Nephron progenitor cell (in vitro differentiated cells): Measurements from ENCODE around the gene PIAS2.
"Not testable (repeated sequence)": the region's sequence is repeated elsewhere in the genome, so short reads cannot be mapped to it uniquely, and the experiment has no call there.

Source experiments
- DNase-seq: peaks from one replicate; pipeline ENCODE4 v3.0.0; 2021
- H3K27ac Mint-ChIP-seq: 2 replicates; pipeline ENCODE4 v1.8.0; 2021; ENCODE audit warnings: mild to moderate bottlenecking, moderate library complexity, mixed read lengths
- H3K27me3 Mint-ChIP-seq: 2 replicates; pipeline ENCODE4 v1.8.0; 2021; ENCODE audit warnings: mild to moderate bottlenecking, low read depth, mixed read lengths; ENCODE audit not compliant: poor library complexity
- H3K36me3 Mint-ChIP-seq: 2 replicates; pipeline ENCODE4 v1.8.0; 2021; ENCODE audit warnings: low read depth, mixed read lengths
- H3K4me1 Mint-ChIP-seq: 2 replicates; pipeline ENCODE4 v1.8.0; 2021; ENCODE audit warnings: mixed read lengths
- H3K4me3 Mint-ChIP-seq: 2 replicates; pipeline ENCODE4 v1.8.0; 2021; ENCODE audit warnings: mild to moderate bottlenecking, moderate library complexity, mixed read lengths
- H3K9me3 Mint-ChIP-seq: 2 replicates; pipeline ENCODE4 v1.8.0; 2021; ENCODE audit warnings: mild to moderate bottlenecking, moderate library complexity, mixed read lengths
- TF ChIP-seq, protein P1 (sequence below): fragments of 200-600 bp; sonication (generic); IDR thresholded peaks from 2 replicates; pipeline ENCODE4 v1.5.0; 2021; ENCODE audit warnings: antibody characterized with exemption

The PIAS2 gene

DNA sequence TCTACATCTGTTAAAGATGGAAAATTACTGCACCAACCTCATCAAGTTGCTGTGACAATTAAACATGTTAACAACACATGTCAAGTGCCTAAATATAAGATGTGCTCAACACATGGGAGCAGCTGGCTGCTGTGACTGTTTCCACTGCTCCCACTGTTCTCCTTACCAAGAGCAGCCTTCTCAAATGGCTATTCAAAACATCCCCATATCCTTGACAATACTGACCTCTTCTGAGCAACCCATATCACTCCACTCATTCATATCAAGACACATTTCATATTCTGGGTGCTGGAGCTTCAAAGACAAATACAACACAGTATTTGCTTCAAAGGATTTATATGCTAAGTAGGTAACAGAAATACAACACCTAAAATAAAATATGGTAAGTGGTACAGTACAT lies 60.3 kb downstream of the PIAS2 start:
- Mint-ChIP-seq H3K9me3 (no peaks in the 10 kb centered on the region), H3K4me1 (peaks cover 14% of the 10 kb centered on the region), H3K27ac (no peak overlapping the region), H3K36me3 (peaks cover 49% of the 10 kb centered on the region), H3K27me3 (no peaks in the 10 kb centered on the region), H3K4me3 (no peak overlapping the region)
- no peak for DNase-seq
- TF ChIP-seq, protein P1, sequence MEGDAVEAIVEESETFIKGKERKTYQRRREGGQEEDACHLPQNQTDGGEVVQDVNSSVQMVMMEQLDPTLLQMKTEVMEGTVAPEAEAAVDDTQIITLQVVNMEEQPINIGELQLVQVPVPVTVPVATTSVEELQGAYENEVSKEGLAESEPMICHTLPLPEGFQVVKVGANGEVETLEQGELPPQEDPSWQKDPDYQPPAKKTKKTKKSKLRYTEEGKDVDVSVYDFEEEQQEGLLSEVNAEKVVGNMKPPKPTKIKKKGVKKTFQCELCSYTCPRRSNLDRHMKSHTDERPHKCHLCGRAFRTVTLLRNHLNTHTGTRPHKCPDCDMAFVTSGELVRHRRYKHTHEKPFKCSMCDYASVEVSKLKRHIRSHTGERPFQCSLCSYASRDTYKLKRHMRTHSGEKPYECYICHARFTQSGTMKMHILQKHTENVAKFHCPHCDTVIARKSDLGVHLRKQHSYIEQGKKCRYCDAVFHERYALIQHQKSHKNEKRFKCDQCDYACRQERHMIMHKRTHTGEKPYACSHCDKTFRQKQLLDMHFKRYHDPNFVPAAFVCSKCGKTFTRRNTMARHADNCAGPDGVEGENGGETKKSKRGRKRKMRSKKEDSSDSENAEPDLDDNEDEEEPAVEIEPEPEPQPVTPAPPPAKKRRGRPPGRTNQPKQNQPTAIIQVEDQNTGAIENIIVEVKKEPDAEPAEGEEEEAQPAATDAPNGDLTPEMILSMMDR: no peak

DNA sequence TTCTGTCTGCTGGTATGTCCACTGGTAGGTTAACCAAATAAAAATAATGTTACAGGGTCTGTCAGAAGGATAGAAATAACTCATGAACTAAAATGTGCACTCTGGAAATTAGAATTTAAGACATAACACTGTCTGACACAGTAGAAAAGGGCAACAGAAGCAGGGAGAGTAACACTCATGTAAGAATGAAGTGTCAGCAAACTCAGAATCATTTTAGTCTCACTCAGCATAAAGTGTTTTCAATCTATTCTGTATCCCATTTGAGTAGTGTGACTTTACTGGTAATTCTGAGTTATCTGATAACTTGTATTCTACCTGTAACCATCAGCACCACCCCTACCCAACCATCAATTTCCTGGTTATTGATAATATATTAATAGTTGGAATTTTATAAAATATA lies 68.3 kb downstream of the PIAS2 start:
- no peak for DNase-seq
- Mint-ChIP-seq H3K4me1 (no peaks in the 10 kb centered on the region), H3K4me3 (no peak overlapping the region), H3K9me3 (no peaks in the 10 kb centered on the region), H3K27ac (no peak overlapping the region), H3K36me3 (peaks cover 8% of the 10 kb centered on the region), H3K27me3 (no peaks in the 10 kb centered on the region)
- TF ChIP-seq, protein P1: no peak

GRCh38 chr18:46843372-46843771 lies 73.9 kb downstream of the PIAS2 start:
- DNase-seq: no peak
- peaks cover 16% of the 10 kb centered on the region for H3K36me3 Mint-ChIP-seq
- peaks cover 4% of the 10 kb centered on the region for H3K27me3 Mint-ChIP-seq
- H3K4me3 Mint-ChIP-seq: no peak overlapping the region
- H3K27ac Mint-ChIP-seq: no peak overlapping the region
- TF ChIP-seq, protein P1: no peak
- H3K9me3 Mint-ChIP-seq: no peaks in the 10 kb centered on the region
- no peaks in the 10 kb centered on the region for H3K4me1 Mint-ChIP-seq

- Mint-ChIP-seq H3K9me3 (no peaks in the 10 kb centered on the region), H3K36me3 (peaks cover 16% of the 10 kb centered on the region), H3K27me3 (peaks cover 4% of the 10 kb centered on the region), H3K4me1 (no peaks in the 10 kb centered on the region), H3K4me3 (no peak overlapping the region), H3K27ac (no peak overlapping the region)
- TF ChIP-seq, protein P1: no peak
- DNase-seq: no peak
Measured at GRCh38 chr18:46842583-46842982, 74.7 kb downstream of the PIAS2 start.

DNA sequence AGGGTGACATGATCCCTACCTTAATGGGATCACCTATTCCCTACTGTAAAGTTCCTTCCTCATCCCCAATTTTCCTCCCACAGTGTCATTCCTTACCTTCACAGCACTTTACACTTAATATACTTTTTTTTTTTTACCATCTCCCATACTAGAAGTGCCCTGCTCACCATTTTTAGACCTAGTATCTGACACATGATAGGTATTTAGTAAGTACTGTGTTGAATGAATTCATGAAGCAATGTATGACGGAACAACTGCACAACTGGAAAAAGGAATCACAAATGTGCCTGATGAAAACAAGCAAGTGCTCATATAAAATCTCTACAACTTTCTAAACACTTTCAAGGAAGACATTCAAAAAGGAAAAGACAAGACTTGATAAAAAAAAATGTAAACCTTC lies 83.4 kb downstream of the PIAS2 start:
- no peaks in the 10 kb centered on the region for H3K9me3 Mint-ChIP-seq
- TF ChIP-seq, protein P1: no peak
- no peak overlapping the region for H3K4me3 Mint-ChIP-seq
- no peaks in the 10 kb centered on the region for H3K27me3 Mint-ChIP-seq
- no peak overlapping the region for H3K27ac Mint-ChIP-seq
- no peak for DNase-seq
- H3K36me3 Mint-ChIP-seq: peaks cover 27% of the 10 kb centered on the region
- peaks cover 4% of the 10 kb centered on the region for H3K4me1 Mint-ChIP-seq

- Mint-ChIP-seq H3K4me3 (no peak overlapping the region), H3K27ac (no peak overlapping the region), H3K9me3 (no peaks in the 10 kb centered on the region), H3K4me1 (peaks cover 4% of the 10 kb centered on the region), H3K27me3 (no peaks in the 10 kb centered on the region), H3K36me3 (peaks cover 28% of the 10 kb centered on the region)
- TF ChIP-seq, protein P1: no peak
- no peak for DNase-seq
Measured at GRCh38 chr18:46832849-46833248, 84.5 kb downstream of the PIAS2 start.

DNA sequence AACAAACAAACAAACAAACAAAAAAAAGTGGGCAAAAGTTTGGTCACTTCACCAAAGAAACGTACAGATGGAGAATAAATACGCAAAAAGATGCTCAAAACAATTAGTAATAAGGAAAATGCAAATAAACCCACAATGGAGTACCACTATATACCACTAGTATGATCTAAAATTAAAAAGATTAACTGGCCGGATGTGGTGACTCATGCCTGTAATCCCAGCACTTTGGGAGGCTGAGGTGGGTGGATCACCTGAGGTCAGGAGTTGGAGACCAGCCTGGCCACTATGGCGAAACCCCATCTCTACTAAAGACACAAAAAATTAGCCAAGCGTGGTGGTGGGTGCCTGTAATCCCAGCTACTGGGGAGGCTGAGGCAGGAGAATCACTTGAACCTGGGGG lies 84.9 kb downstream of the PIAS2 start:
- H3K4me1 Mint-ChIP-seq, DNase-seq, H3K27ac Mint-ChIP-seq, H3K9me3 Mint-ChIP-seq, H3K4me3 Mint-ChIP-seq, H3K27me3 Mint-ChIP-seq: not testable (repeated sequence)
- H3K36me3 Mint-ChIP-seq: peaks cover 32% of the 10 kb centered on the region
